WERI-Rb-1 (cell line): ENCODE data around the gene MYO18A.

Source experiments
- DNase-seq: peaks from one replicate; pipeline ENCODE4 v3.0.0-alpha.2; 2020
- H3K27ac ChIP-seq: fragments of 250-450 bp; sonication (Bioruptor Pico); 2 replicates; pipeline ENCODE4 v1.5.1; 2020; ENCODE audit warnings: mild to moderate bottlenecking, moderate library complexity
- H3K27me3 ChIP-seq: fragments of 250-450 bp; sonication (Bioruptor Pico); 2 replicates; pipeline ENCODE4 v1.5.1; 2021; ENCODE audit warnings: mild to moderate bottlenecking, low read depth, moderate library complexity; ENCODE audit not compliant: insufficient read depth, severe bottlenecking
- H3K36me3 ChIP-seq: fragments of 250-450 bp; sonication (Bioruptor Pico); 2 replicates; pipeline ENCODE4 v1.5.1; 2020; ENCODE audit warnings: mild to moderate bottlenecking, moderate library complexity
- H3K4me3 ChIP-seq: 2 replicates; pipeline ENCODE4 v1.5.1; 2011; ENCODE audit warnings: low read depth, mild to moderate bottlenecking, control low read depth, low read length
- H3K9me3 ChIP-seq: fragments of 250-450 bp; sonication (Bioruptor Pico); 2 replicates; pipeline ENCODE4 v1.5.1; 2021; ENCODE audit warnings: mild to moderate bottlenecking, moderate library complexity; ENCODE audit not compliant: severe bottlenecking
- TF ChIP-seq, protein P1 (sequence below): IDR thresholded peaks from 2 replicates; pipeline ENCODE4 v1.5.1; 2011; ENCODE audit warnings: low read depth, mild to moderate bottlenecking, control low read depth, inconsistent platforms, low read length

The MYO18A gene

DNA sequence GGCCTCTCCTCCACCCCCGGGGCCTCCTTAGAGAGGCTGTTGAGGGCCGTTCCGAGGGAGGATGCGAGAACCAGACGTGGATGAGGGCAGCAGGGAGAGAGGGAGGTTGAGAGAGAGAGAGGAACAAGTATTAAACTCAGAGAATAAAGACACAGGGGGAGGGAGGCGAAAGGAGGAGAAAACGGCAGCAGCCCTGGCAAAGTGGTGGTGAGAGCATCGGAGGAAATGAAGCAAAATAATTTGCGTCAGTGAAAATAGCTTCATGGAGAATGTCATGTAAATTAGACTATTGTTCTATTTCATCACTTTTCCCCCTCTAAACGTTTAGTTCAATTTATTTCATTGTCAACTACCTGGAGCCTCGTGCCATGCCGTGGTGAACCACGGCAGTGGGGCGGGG is 99.2 kb downstream of the MYO18A start:
- TF ChIP-seq, protein P1, sequence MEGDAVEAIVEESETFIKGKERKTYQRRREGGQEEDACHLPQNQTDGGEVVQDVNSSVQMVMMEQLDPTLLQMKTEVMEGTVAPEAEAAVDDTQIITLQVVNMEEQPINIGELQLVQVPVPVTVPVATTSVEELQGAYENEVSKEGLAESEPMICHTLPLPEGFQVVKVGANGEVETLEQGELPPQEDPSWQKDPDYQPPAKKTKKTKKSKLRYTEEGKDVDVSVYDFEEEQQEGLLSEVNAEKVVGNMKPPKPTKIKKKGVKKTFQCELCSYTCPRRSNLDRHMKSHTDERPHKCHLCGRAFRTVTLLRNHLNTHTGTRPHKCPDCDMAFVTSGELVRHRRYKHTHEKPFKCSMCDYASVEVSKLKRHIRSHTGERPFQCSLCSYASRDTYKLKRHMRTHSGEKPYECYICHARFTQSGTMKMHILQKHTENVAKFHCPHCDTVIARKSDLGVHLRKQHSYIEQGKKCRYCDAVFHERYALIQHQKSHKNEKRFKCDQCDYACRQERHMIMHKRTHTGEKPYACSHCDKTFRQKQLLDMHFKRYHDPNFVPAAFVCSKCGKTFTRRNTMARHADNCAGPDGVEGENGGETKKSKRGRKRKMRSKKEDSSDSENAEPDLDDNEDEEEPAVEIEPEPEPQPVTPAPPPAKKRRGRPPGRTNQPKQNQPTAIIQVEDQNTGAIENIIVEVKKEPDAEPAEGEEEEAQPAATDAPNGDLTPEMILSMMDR, result no peak
- Histone ChIP-seq H3K27ac (no peak overlapping the region), H3K36me3 (peaks cover 23% of the 10 kb centered on the region), H3K9me3 (no peaks in the 10 kb centered on the region), H3K4me3 (no peak overlapping the region), H3K27me3 (no peaks in the 10 kb centered on the region)
- no peak for DNase-seq

DNA sequence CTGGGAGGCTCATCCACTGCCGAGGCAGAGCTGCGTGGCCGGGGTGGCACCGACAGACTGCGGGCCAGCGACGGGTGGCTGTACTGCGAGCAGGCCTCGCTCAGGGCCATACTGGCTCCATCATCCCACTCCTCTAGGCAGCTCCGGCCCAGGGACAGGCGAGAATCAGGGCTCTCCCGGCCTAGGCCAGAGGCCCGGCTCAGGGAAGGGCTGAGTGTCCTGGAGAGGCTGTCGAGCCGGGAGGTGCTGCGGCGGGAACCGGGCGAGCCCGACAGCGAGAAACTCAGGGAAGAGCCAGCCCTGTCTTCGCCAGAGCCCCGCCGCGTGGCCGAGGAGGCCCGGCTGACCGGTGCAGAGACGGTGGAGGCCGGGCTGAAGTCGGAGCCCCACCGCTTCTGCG is 99.9 kb downstream of the MYO18A start:
- no peak for DNase-seq
- Histone ChIP-seq H3K36me3 (peaks cover 16% of the 10 kb centered on the region), H3K27me3 (no peaks in the 10 kb centered on the region), H3K4me3 (no peak overlapping the region), H3K9me3 (no peaks in the 10 kb centered on the region), H3K27ac (no peak overlapping the region)
- TF ChIP-seq, protein P1, result no peak

DNA sequence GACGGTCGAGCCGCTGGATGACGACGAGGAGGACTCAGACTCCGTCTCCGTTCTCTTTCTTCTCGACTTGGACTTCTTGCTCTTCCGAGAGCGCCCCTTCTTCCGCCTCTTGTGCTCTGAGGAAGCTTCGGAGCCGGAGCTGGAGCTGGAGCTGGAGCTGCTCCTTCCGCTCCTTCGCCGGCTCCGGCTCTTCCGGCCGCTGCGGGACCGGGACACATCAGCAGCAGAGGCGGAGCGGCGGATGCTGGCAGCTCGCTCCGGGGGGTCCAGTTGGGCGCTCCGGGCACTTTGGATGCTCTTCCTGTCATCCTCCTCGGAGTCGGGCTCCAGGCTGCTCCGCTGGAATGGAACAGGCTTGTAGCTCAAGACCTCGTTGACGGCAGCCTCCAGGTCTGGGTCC is 100.3 kb downstream of the MYO18A start:
- no peaks in the 10 kb centered on the region for H3K9me3 ChIP-seq
- H3K27ac ChIP-seq, result no peak overlapping the region
- no peaks in the 10 kb centered on the region for H3K27me3 ChIP-seq
- peaks cover 12% of the 10 kb centered on the region for H3K36me3 ChIP-seq
- no peak for DNase-seq
- no peak overlapping the region for H3K4me3 ChIP-seq
- TF ChIP-seq, protein P1, result no peak

DNA sequence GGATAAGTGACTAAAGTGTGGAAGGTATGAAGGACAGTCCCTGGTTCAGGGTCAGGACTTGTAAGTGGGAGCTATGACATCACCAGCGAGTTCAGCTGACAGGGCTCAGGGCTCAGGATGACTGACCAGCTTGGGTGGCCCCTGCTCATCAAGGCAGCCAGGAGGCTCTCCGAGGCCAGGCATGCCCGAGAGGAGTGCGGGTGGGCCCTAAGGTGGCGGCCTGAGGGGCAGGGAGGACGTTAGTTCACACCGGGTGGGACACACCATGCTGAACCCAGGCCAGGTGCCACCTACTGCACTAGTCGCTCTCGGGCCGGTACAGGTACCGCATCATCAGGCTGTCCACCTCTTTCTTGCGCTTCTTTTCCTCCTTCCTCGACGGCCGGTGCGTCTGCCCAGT is 100.8 kb downstream of the MYO18A start:
- TF ChIP-seq, protein P1, result no peak

DNA sequence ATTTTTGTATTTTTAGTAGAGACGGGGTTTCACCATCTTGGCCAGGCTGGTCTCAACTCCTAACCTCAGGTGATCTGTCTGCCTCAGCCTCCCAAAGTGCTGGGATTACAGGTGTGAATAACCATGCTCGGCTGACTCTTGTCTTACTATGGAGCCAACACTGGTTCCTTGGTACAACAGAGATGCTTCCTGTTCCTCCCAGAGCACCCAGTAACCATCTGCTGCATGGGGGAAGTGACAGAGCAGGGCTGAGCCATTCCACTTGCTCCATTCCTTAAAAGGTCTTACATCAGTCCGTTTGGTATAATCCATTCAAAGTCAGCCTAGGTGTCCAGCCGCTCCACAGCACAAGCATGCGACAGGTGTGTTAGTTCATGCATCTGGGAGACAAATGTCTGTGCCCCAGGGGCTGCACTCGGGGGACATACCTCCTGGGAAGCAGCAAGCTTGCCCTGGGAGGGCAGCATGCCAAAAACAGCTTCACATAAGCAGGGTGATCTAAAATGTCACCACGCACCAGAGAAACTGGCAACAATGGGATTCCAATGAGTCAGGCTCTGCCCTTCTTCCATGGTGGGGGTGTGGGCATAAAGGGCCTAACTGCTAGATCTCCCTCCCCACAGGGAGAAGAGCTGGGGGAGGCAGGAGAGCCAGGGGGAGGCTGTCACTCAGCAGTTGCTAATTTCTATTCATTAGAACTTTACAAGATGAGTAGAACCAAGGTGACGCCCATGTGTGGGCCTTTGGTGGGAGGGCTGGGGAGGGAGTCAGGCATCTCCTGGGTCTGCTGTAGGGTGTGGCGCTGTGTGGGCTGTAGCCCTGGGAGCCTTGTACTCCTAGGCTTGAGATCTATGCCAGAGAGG is 101.8 kb downstream of the MYO18A start:
- Histone ChIP-seq H3K9me3 (no peaks in the 10 kb centered on the region), H3K27me3 (no peaks in the 10 kb centered on the region), H3K4me3 (no peak overlapping the region), H3K27ac (no peak overlapping the region), H3K36me3 (peaks cover 11% of the 10 kb centered on the region)
- no peak for DNase-seq
- TF ChIP-seq, protein P1, result no peak

More for the DNA sequence above, 100.8 kb downstream of the MYO18A start:
- Histone ChIP-seq H3K36me3 (peaks cover 11% of the 10 kb centered on the region), H3K9me3 (no peaks in the 10 kb centered on the region), H3K27me3 (no peaks in the 10 kb centered on the region), H3K27ac (no peak overlapping the region), H3K4me3 (no peak overlapping the region)
- no peak for DNase-seq
